Measurements from ENCODE around the gene NUP62CL.
"Not testable (repeated sequence)": the region's sequence is repeated elsewhere in the genome, so short reads cannot be mapped to it uniquely, and the experiment has no call there.

The NUP62CL gene

GRCh38 chrX:107204068-107204605 is 2.1 kb downstream of the NUP62CL start:
- H3K4me3 ChIP-seq (ENCODE audit: low read depth, low read length), result no peak overlapping the region
- H4K91ac ChIP-seq (ENCODE audit: low read depth, low read length), result no peak overlapping the region
- H3K4ac ChIP-seq (ENCODE audit: low read depth, low read length), result no peak overlapping the region
- no peak overlapping the region for H2AFZ ChIP-seq (ENCODE audit: insufficient read depth, low read length, poor library complexity)
- no peak overlapping the region for H4K12ac ChIP-seq (ENCODE audit: low read depth, low read length)
- H3K18ac ChIP-seq (ENCODE audit: low read length), result no peak overlapping the region
- H3K27me3 ChIP-seq (ENCODE audit: insufficient read depth, low read length), result no peaks in the 10 kb centered on the region
- no peak overlapping the region for H2BK12ac ChIP-seq (ENCODE audit: low read length)
- no peaks in the 10 kb centered on the region for H3K79me2 ChIP-seq (ENCODE audit: control insufficient read depth, insufficient read depth, low read length, poor library complexity)
- no peak overlapping the region for H3K4me2 ChIP-seq (ENCODE audit: low read length)
- H2AK5ac ChIP-seq (ENCODE audit: low read length), result no peak overlapping the region
- H3K23ac ChIP-seq (ENCODE audit: low read length), result no peak overlapping the region
- no peaks in the 10 kb centered on the region for H3K4me1 ChIP-seq (ENCODE audit: control insufficient read depth in 1 of 2, insufficient read depth in 2 of 2, low read length in 2 of 2)
- WGBS (ENCODE audit: extremely low coverage, insufficient coverage, insufficient read length), result no CpG with 5 or more reads among the region's 6 CpGs
- no peak overlapping the region for H3K14ac ChIP-seq (ENCODE audit: low read length)
- no peak overlapping the region for H2BK5ac ChIP-seq (ENCODE audit: low read depth, low read length, poor library complexity)
- no peaks in the 10 kb centered on the region for H3K36me3 ChIP-seq (ENCODE audit: control insufficient read depth in 1 of 2, insufficient read depth in 2 of 2, low read length in 2 of 2)
- no peak overlapping the region for H4K8ac ChIP-seq (ENCODE audit: low read depth, low read length)
- no peak overlapping the region for H3K27ac ChIP-seq (ENCODE audit: low read depth, low read length)
- no peaks in the 10 kb centered on the region for H3K9me3 ChIP-seq (ENCODE audit: insufficient read depth, low read depth, low read length)
- DNase-seq, result no peak
- no peaks in the 10 kb centered on the region for H3K79me1 ChIP-seq (ENCODE audit: low read length)
- no peak overlapping the region for H3K9ac ChIP-seq (ENCODE audit: low read length)
- H2BK120ac ChIP-seq (ENCODE audit: insufficient read depth, low read length, poor library complexity), result no peak overlapping the region

- H3K27ac ChIP-seq (ENCODE audit: low read depth, low read length), result no peak overlapping the region
- no peaks in the 10 kb centered on the region for H3K4me1 ChIP-seq (ENCODE audit: control insufficient read depth in 1 of 2, insufficient read depth in 2 of 2, low read length in 2 of 2)
- H3K27me3 ChIP-seq (ENCODE audit: insufficient read depth, low read length), result no peaks in the 10 kb centered on the region
- no peak overlapping the region for H3K14ac ChIP-seq (ENCODE audit: low read length)
- H3K18ac ChIP-seq (ENCODE audit: low read length), result no peak overlapping the region
- no peak overlapping the region for H3K4me3 ChIP-seq (ENCODE audit: low read depth, low read length)
- H2AFZ ChIP-seq (ENCODE audit: insufficient read depth, low read length, poor library complexity), result no peak overlapping the region
- no peak overlapping the region for H4K12ac ChIP-seq (ENCODE audit: low read depth, low read length)
- no peak overlapping the region for H4K91ac ChIP-seq (ENCODE audit: low read depth, low read length)
- WGBS (ENCODE audit: extremely low coverage, insufficient coverage, insufficient read length), result no CpG with 5 or more reads among the region's 3 CpGs
- no peak overlapping the region for H4K8ac ChIP-seq (ENCODE audit: low read depth, low read length)
- no peak for DNase-seq
- H2BK5ac ChIP-seq (ENCODE audit: low read depth, low read length, poor library complexity), result no peak overlapping the region
- no peak overlapping the region for H3K9ac ChIP-seq (ENCODE audit: low read length)
- H3K9me3 ChIP-seq (ENCODE audit: insufficient read depth, low read depth, low read length), result no peaks in the 10 kb centered on the region
- H3K36me3 ChIP-seq (ENCODE audit: control insufficient read depth in 1 of 2, insufficient read depth in 2 of 2, low read length in 2 of 2), result no peaks in the 10 kb centered on the region
- H3K4ac ChIP-seq (ENCODE audit: low read depth, low read length), result no peak overlapping the region
- H2BK12ac ChIP-seq (ENCODE audit: low read length), result no peak overlapping the region
- no peak overlapping the region for H3K23ac ChIP-seq (ENCODE audit: low read length)
- H3K4me2 ChIP-seq (ENCODE audit: low read length), result no peak overlapping the region
- H2BK120ac ChIP-seq (ENCODE audit: insufficient read depth, low read length, poor library complexity), result no peak overlapping the region
- H2AK5ac ChIP-seq (ENCODE audit: low read length), result no peak overlapping the region
- H3K79me1 ChIP-seq (ENCODE audit: low read length), result no peaks in the 10 kb centered on the region
- H3K79me2 ChIP-seq (ENCODE audit: control insufficient read depth, insufficient read depth, low read length, poor library complexity), result no peaks in the 10 kb centered on the region
Observed at GRCh38 chrX:107199491-107199890, 6.7 kb downstream of the NUP62CL start.

- not testable (repeated sequence) for H3K4me1 ChIP-seq (ENCODE audit: control insufficient read depth in 1 of 2, insufficient read depth in 2 of 2, low read length in 2 of 2); H3K4me2 ChIP-seq (ENCODE audit: low read length); H2BK5ac ChIP-seq (ENCODE audit: low read depth, low read length, poor library complexity); H4K8ac ChIP-seq (ENCODE audit: low read depth, low read length); H2BK120ac ChIP-seq (ENCODE audit: insufficient read depth, low read length, poor library complexity); H3K79me1 ChIP-seq (ENCODE audit: low read length); H4K91ac ChIP-seq (ENCODE audit: low read depth, low read length); H2BK12ac ChIP-seq (ENCODE audit: low read length); H2AFZ ChIP-seq (ENCODE audit: insufficient read depth, low read length, poor library complexity); H2AK5ac ChIP-seq (ENCODE audit: low read length); H3K36me3 ChIP-seq (ENCODE audit: control insufficient read depth in 1 of 2, insufficient read depth in 2 of 2, low read length in 2 of 2); H3K4me3 ChIP-seq (ENCODE audit: low read depth, low read length); H3K23ac ChIP-seq (ENCODE audit: low read length); H4K12ac ChIP-seq (ENCODE audit: low read depth, low read length); H3K27me3 ChIP-seq (ENCODE audit: insufficient read depth, low read length); H3K9me3 ChIP-seq (ENCODE audit: insufficient read depth, low read depth, low read length); H3K18ac ChIP-seq (ENCODE audit: low read length); H3K4ac ChIP-seq (ENCODE audit: low read depth, low read length); H3K14ac ChIP-seq (ENCODE audit: low read length); H3K9ac ChIP-seq (ENCODE audit: low read length); DNase-seq; H3K79me2 ChIP-seq (ENCODE audit: control insufficient read depth, insufficient read depth, low read length, poor library complexity); H3K27ac ChIP-seq (ENCODE audit: low read depth, low read length)
- no CpG with 5 or more reads among the region's 6 CpGs for WGBS (ENCODE audit: extremely low coverage, insufficient coverage, insufficient read length)
Observed at GRCh38 chrX:107198074-107198473, 8.2 kb downstream of the NUP62CL start.

DNA sequence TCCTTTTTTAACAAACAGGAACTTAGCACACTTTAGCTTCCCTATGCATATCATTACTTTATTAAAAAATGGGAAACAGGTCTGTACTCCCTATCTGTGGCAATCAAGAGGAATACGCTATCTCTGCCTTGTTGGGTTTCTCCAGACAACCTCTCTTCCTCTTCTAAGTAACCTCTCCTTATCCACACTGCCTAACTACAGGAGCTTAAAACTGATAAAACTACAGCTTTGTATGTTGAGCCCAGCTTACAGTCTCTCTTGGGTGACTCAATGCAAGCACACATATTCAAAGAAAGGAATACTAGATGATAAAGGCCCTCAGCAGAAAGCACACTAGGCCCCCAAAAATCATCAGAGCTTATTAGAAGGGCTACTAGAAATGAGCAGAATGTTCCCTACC is 8.9 kb downstream of the NUP62CL start:
- Histone ChIP-seq H3K27me3 (ENCODE audit: insufficient read depth, low read length) (no peaks in the 10 kb centered on the region), H3K4me2 (ENCODE audit: low read length) (no peak overlapping the region), H2BK12ac (ENCODE audit: low read length) (no peak overlapping the region), H3K79me2 (ENCODE audit: control insufficient read depth, insufficient read depth, low read length, poor library complexity) (no peaks in the 10 kb centered on the region), H3K36me3 (ENCODE audit: control insufficient read depth in 1 of 2, insufficient read depth in 2 of 2, low read length in 2 of 2) (no peaks in the 10 kb centered on the region), H3K4me1 (ENCODE audit: control insufficient read depth in 1 of 2, insufficient read depth in 2 of 2, low read length in 2 of 2) (no peaks in the 10 kb centered on the region), H3K4ac (ENCODE audit: low read depth, low read length) (no peak overlapping the region), H3K27ac (ENCODE audit: low read depth, low read length) (no peak overlapping the region), H3K4me3 (ENCODE audit: low read depth, low read length) (no peak overlapping the region), H2BK120ac (ENCODE audit: insufficient read depth, low read length, poor library complexity) (no peak overlapping the region), H2AFZ (ENCODE audit: insufficient read depth, low read length, poor library complexity) (no peak overlapping the region), H2BK5ac (ENCODE audit: low read depth, low read length, poor library complexity) (no peak overlapping the region), H3K79me1 (ENCODE audit: low read length) (no peaks in the 10 kb centered on the region), H2AK5ac (ENCODE audit: low read length) (no peak overlapping the region), H3K23ac (ENCODE audit: low read length) (no peak overlapping the region), H4K12ac (ENCODE audit: low read depth, low read length) (no peak overlapping the region), H3K9ac (ENCODE audit: low read length) (no peak overlapping the region), H3K18ac (ENCODE audit: low read length) (no peak overlapping the region), H3K14ac (ENCODE audit: low read length) (no peak overlapping the region), H3K9me3 (ENCODE audit: insufficient read depth, low read depth, low read length) (no peaks in the 10 kb centered on the region), H4K91ac (ENCODE audit: low read depth, low read length) (no peak overlapping the region), H4K8ac (ENCODE audit: low read depth, low read length) (no peak overlapping the region)
- DNase-seq, result no peak
- WGBS (ENCODE audit: extremely low coverage, insufficient coverage, insufficient read length), result no CpG with 5 or more reads among the region's 1 CpG
